Smooth muscle cell of bladder (primary cell): ENCODE data around the gene OR4K1. TPM values are rescaled to one million over a fixed set of nuclear protein-coding genes. Genes with fewer than 3 reads are reported as not detected.

Experiments
- total RNA-seq: library from RNA; depleted of rRNA; stranded (reverse); fragments of >200 nt; gene quantifications from 2 replicates; pipeline ENCODE4 v1.2.3, GENCODE V29; 2014

Gene OR4K1
- not detected in 2 replicates for total RNA-seq

GRCh38 chr14:19930617-19931016, at the start of gene OR4K1:
Gene OR4K1 (plus strand): TSS chr14:19930917. CDS start chr14:19935667, 4,750 bp downstream.

GRCh38 chr14:19920021-19920657, 10.6 kb upstream of the OR4K1 start, which contains the start of gene OR4K5:
Gene OR4K5 (plus strand): TSS chr14:19920607. CDS start chr14:19920607, 0 bp downstream.

GRCh38 chr14:19975291-19975690, 44.6 kb downstream of the OR4K1 start, which contains the start of gene OR4K15:
Gene OR4K15 (plus strand): TSS chr14:19975591. CDS start chr14:19975591, 0 bp downstream.

Other genes with a start within 250 kb of the OR4K1 start
- not detected in 2 replicates for gene OR11H2, start 217.0 kb upstream of the OR4K1 start, total RNA-seq
- not detected in 2 replicates for gene OR4Q3, start 187.3 kb upstream of the OR4K1 start, total RNA-seq
- not detected in 2 replicates for gene OR4M1, start 157.4 kb upstream of the OR4K1 start, total RNA-seq
- gene OR4N2, start 127.1 kb upstream of the OR4K1 start, total RNA-seq, result not detected in 2 replicates
- gene OR4K2, start 55.8 kb upstream of the OR4K1 start, total RNA-seq, result not detected in 2 replicates
- not detected in 2 replicates for gene OR4K5, start 10.3 kb upstream of the OR4K1 start, total RNA-seq
- not detected in 2 replicates for gene OR4K15, start 44.7 kb downstream of the OR4K1 start, total RNA-seq
- not detected in 2 replicates for gene OR4Q2, start 71.2 kb downstream of the OR4K1 start, total RNA-seq
- gene OR4K14, start 88.4 kb downstream of the OR4K1 start, total RNA-seq, result not detected in 2 replicates
- not detected in 2 replicates for gene OR4K13, start 105.1 kb downstream of the OR4K1 start, total RNA-seq
- not detected in 2 replicates for gene OR4L1, start 129.1 kb downstream of the OR4K1 start, total RNA-seq
- 0.14 TPM in 1 of 2 replicates, not detected in the other for gene OR4K17, start 179.8 kb downstream of the OR4K1 start, total RNA-seq
- gene OR4N5, start 207.9 kb downstream of the OR4K1 start, total RNA-seq, result not detected in 2 replicates